ENCODE data around the gene KCTD13.

Gene KCTD13

GRCh38 chr16:29863669-29863984 lies 62.4 kb downstream of the KCTD13 start (continued):
- TF ChIP-seq TSHZ1 (tag by site-specific recombination; IDR thresholded peaks at IDR 0.05; ENCODE audit: borderline replicate concordance) (no peak), ZNF2 (tag by site-specific recombination; IDR thresholded peaks at IDR 0.05) (no peak), ZNF335 (tag by site-specific recombination; conservative IDR thresholded peaks at IDR 0.05) (0 out of 2 replicates have a peak, but pooled peaks have one; percentile 11), ZNF121 (tag by site-specific recombination; IDR thresholded peaks at IDR 0.05) (no peak), ZFP37 (tag by site-specific recombination; IDR thresholded peaks at IDR 0.05) (no peak), ZNF223 (tag by site-specific recombination; IDR thresholded peaks at IDR 0.05) (no peak)

GRCh38 chr16:29862884-29863668 lies 63.0 kb downstream of the KCTD13 start, which contains the start of gene CDIPT:
TSS of gene CDIPT (minus strand) at chr16:29863226. CDS start at chr16:29862857, 369 bp downstream.
- peak within 1 kb of the TSS; percentile 93 for H3K27ac ChIP-seq (ENCODE audit: extremely low read depth, low read depth, low read length)
- peaks cover 4 to 34% of the 10 kb centered on the region in 2 experiments; a peak in 2 of 3 replicates for H3K36me3 ChIP-seq (ENCODE audit: control insufficient read depth in 2 of 2, insufficient read depth in 1 of 2, low read length in 2 of 2)
- CTCF ChIA-PET: interaction anchor here (0.6 to 2.0 kb wide), 4 partner anchors 10 to 78 kb away, joined by 3 to 7 read pairs (median 4); no protein-coding TSS in a partner anchor
- POLR2A ChIA-PET: interaction anchor here (0.6 to 1.9 kb wide), 6 partner anchors 9 to 98 kb away, joined by 3 to 7 read pairs (median 4); partner anchors contain the start of genes SEZ6L2 and TMEM219
- H3K4me1 ChIP-seq (ENCODE audit: control insufficient read depth, insufficient read depth, low read length): no peaks in the 10 kb centered on the region
- no peaks in the 10 kb centered on the region for H3K9me3 ChIP-seq (ENCODE audit: control insufficient read depth, insufficient read depth, low read depth, low read length)
- H3K4me3 ChIP-seq (ENCODE audit: low read depth, low read length): peak within 1 kb of the TSS; percentile 95
- no peak for TF ChIP-seq MEIS1 (CRISPR knock-in tag; IDR thresholded peaks at IDR 0.05; ENCODE audit: borderline replicate concordance)
- peak; percentile 62 for TF ChIP-seq YY2 (tag by site-specific recombination; IDR thresholded peaks at IDR 0.05)
- TF ChIP-seq KLF1 (tag by site-specific recombination; IDR thresholded peaks at IDR 0.05): peak; percentile 59; the same call in 1 of the 2 replicates
- TF ChIP-seq ZNF2 (tag by site-specific recombination; IDR thresholded peaks at IDR 0.05): peak; percentile 64; the same call in 1 of the 2 replicates
- TF ChIP-seq SP7 (tag by site-specific recombination; IDR thresholded peaks at IDR 0.05): peak; percentile 93
- peak; percentile 93 for TF ChIP-seq ZNF660 (tag by site-specific recombination; IDR thresholded peaks at IDR 0.05)
- TF ChIP-seq ZNF354C (tag by site-specific recombination; IDR thresholded peaks at IDR 0.05; ENCODE audit: borderline replicate concordance, low read depth): no peak
- TF ChIP-seq ZNF777 (tag by site-specific recombination; IDR thresholded peaks at IDR 0.05; ENCODE audit: borderline replicate concordance): peak; percentile 95
- peak; percentile 81; the same call in 1 of the 2 replicates for TF ChIP-seq ZEB2 (tag by site-specific recombination; IDR thresholded peaks at IDR 0.05)
- TF ChIP-seq ZIC2 (tag by site-specific recombination; IDR thresholded peaks at IDR 0.05): peak; percentile 97
- TF ChIP-seq IKZF3 (tag by site-specific recombination; IDR thresholded peaks at IDR 0.05): peak; percentile 88
- TF ChIP-seq ZNF121 (tag by site-specific recombination; IDR thresholded peaks at IDR 0.05): no peak
- TF ChIP-seq OSR2 (tag by site-specific recombination; IDR thresholded peaks at IDR 0.05): peak; percentile 24
- TF ChIP-seq AEBP2 (tag by site-specific recombination; IDR thresholded peaks at IDR 0.05; ENCODE audit: borderline replicate concordance): no peak
- TF ChIP-seq KLF17 (tag by site-specific recombination; IDR thresholded peaks at IDR 0.05): peak; percentile 96
- TF ChIP-seq BCL6B (tag by site-specific recombination; IDR thresholded peaks at IDR 0.05): no peak
- TF ChIP-seq CTCF (tag by site-specific recombination; IDR thresholded peaks at IDR 0.05): peak; percentile 95
- peak; percentile 23; the same call in 1 of the 2 replicates for TF ChIP-seq TSHZ1 (tag by site-specific recombination; IDR thresholded peaks at IDR 0.05; ENCODE audit: borderline replicate concordance)
- TF ChIP-seq GLI4 (tag by site-specific recombination; IDR thresholded peaks at IDR 0.05): no peak
